HG03378 (cell line): ENCODE measurements around the gene TRAPPC2.
A peak's percentile ranks its signal among the peaks of the same experiment; 100 is the strongest.
"Not testable (repeated sequence)": the region's sequence is repeated elsewhere in the genome, so short reads cannot be mapped to it uniquely, and the experiment has no call there.

Experiments
- ATAC-seq: cut with Tn5 transposase; IDR thresholded peaks from one replicate; pipeline ENCODE4 v1.9.1; 2021; ENCODE audit warnings: mild to moderate bottlenecking, moderate library complexity; ENCODE audit not compliant: unreplicated experiment

TRAPPC2 gene

GRCh38 chrX:13673016-13673415 lies 61.4 kb downstream of the TRAPPC2 start:
- no peak for ATAC-seq

GRCh38 chrX:13670197-13670596 lies 64.2 kb downstream of the TRAPPC2 start:
- ATAC-seq = no peak

GRCh38 chrX:13669755-13670154 lies 64.7 kb downstream of the TRAPPC2 start:
- ATAC-seq = not testable (repeated sequence)

GRCh38 chrX:13669246-13669737 lies 65.1 kb downstream of the TRAPPC2 start:
- peak; percentile 78 for ATAC-seq

GRCh38 chrX:13667919-13668318 lies 66.5 kb downstream of the TRAPPC2 start:
- ATAC-seq = no peak

GRCh38 chrX:13666836-13667235 lies 67.6 kb downstream of the TRAPPC2 start:
- ATAC-seq = no peak

GRCh38 chrX:13664020-13664419 lies 70.4 kb downstream of the TRAPPC2 start:
- ATAC-seq = no peak

GRCh38 chrX:13662355-13662791 lies 72.0 kb downstream of the TRAPPC2 start:
- no peak for ATAC-seq
